ENCODE measurements around the gene HAVCR1.
A peak's percentile ranks its signal among the peaks of the same experiment; 100 is the strongest.
"Not testable (repeated sequence)": the region's sequence is repeated elsewhere in the genome, so short reads cannot be mapped to it uniquely, and the experiment has no call there.

The HAVCR1 gene

GRCh38 chr5:157049605-157050004 lies 9.3 kb downstream of the HAVCR1 start:
- no peak for ATAC-seq

- ATAC-seq, result no peak
Observed at GRCh38 chr5:157047898-157048297, 11.0 kb downstream of the HAVCR1 start.

GRCh38 chr5:157047016-157047415 lies 11.9 kb downstream of the HAVCR1 start:
- ATAC-seq, result not testable (repeated sequence)

- peak; percentile 64 to 77 for ATAC-seq
Observed at GRCh38 chr5:157046041-157046440, 12.9 kb downstream of the HAVCR1 start.

GRCh38 chr5:157045601-157046000 lies 13.3 kb downstream of the HAVCR1 start:
- ATAC-seq, result no peak

- ATAC-seq, result no peak
Observed at GRCh38 chr5:157038568-157039187, 20.2 kb downstream of the HAVCR1 start.

GRCh38 chr5:157034106-157035072 lies 24.5 kb downstream of the HAVCR1 start:
- ATAC-seq, result not testable (repeated sequence)

- peak in 1 of 2 donors; percentile 62 for ATAC-seq
Observed at GRCh38 chr5:157033071-157033583, 25.8 kb downstream of the HAVCR1 start.

GRCh38 chr5:157030692-157031091 lies 28.2 kb downstream of the HAVCR1 start:
- ATAC-seq, result peak; percentile 46 to 65

- no peak for ATAC-seq
Observed at GRCh38 chr5:157029457-157029856, 29.5 kb downstream of the HAVCR1 start.

GRCh38 chr5:157027663-157028062 lies 31.3 kb downstream of the HAVCR1 start:
- ATAC-seq, result peak; percentile 23 to 56

GRCh38 chr5:157026789-157027424 lies 32.0 kb downstream of the HAVCR1 start:
- no peak for ATAC-seq

- peak; percentile 86 to 88 for ATAC-seq
Observed at GRCh38 chr5:157025093-157025698, 33.7 kb downstream of the HAVCR1 start.

GRCh38 chr5:157024208-157024959 lies 34.5 kb downstream of the HAVCR1 start:
- no peak for ATAC-seq

- ATAC-seq, result no peak
Observed at GRCh38 chr5:157022024-157022423, 36.9 kb downstream of the HAVCR1 start.

- no peak for ATAC-seq
Observed at GRCh38 chr5:157020511-157021222, 38.2 kb downstream of the HAVCR1 start.

GRCh38 chr5:157020002-157020401 lies 38.9 kb downstream of the HAVCR1 start:
- no peak for ATAC-seq

- ATAC-seq, result not testable (repeated sequence)
Observed at GRCh38 chr5:157014143-157014542, 44.8 kb downstream of the HAVCR1 start.

- ATAC-seq, result no peak
Observed at GRCh38 chr5:157006262-157006661, 52.7 kb downstream of the HAVCR1 start.

- no peak for ATAC-seq
Observed at GRCh38 chr5:157004893-157005551, 53.9 kb downstream of the HAVCR1 start.

GRCh38 chr5:156991714-156992113 lies 67.2 kb downstream of the HAVCR1 start:
- no peak for ATAC-seq

Measured in activated CD4-positive, CD25-positive, alpha-beta regulatory T cell treated with anti-CD3 and anti-CD28 coated beads, Interleukin-2, amount 50 U/mL, for 24 hours (primary cell).